Activated CD4-positive, alpha-beta T cell treated with anti-CD3 and anti-CD28 coated beads, Interleukin-2, amount 10 ng/mL, durations not matched to agents 7 days and 5 days (primary cell): ENCODE measurements around the gene RCC2. TPM values are rescaled to one million over a fixed set of nuclear protein-coding genes. Genes with fewer than 3 reads are reported as not detected.
A peak's percentile ranks its signal among the peaks of the same experiment; 100 is the strongest.
"Not testable (repeated sequence)": the region's sequence is repeated elsewhere in the genome, so short reads cannot be mapped to it uniquely, and the experiment has no call there.

ENCODE experiments used
- CTCF ChIA-PET: fragments of 350-600 bp; sonication (Branson Sonifier 250); formaldehyde crosslinking; loops from one replicate; lab custom pipeline; 2021; ENCODE audit warnings: antibody characterized with exemption; lab: Charles Lee
- POLR2A ChIA-PET: fragments of 350-600 bp; sonication (Branson Sonifier 250); formaldehyde crosslinking; loops from one replicate; lab custom pipeline; 2021; ENCODE audit warnings: antibody characterized with exemption; lab: Charles Lee
- DNase-seq: peaks from one replicate; pipeline ENCODE4 v3.0.0-alpha.2; 2020
- H3K27ac Mint-ChIP-seq: one replicate; pipeline ENCODE4 v1.8.0; 2021; ENCODE audit warnings: mild to moderate bottlenecking, moderate library complexity, mixed read lengths
- H3K27me3 Mint-ChIP-seq: one replicate; pipeline ENCODE4 v1.8.0; 2021; ENCODE audit warnings: mixed read lengths
- H3K36me3 Mint-ChIP-seq: one replicate; pipeline ENCODE4 v1.8.0; 2021; ENCODE audit warnings: low read depth, mixed read lengths
- H3K4me1 Mint-ChIP-seq: one replicate; pipeline ENCODE4 v1.8.0; 2021; ENCODE audit warnings: mixed read lengths
- H3K4me3 Mint-ChIP-seq: one replicate; pipeline ENCODE4 v1.8.0; 2021; ENCODE audit warnings: mild to moderate bottlenecking, moderate library complexity, mixed read lengths
- H3K9me3 Mint-ChIP-seq: one replicate; pipeline ENCODE4 v1.8.0; 2021; ENCODE audit warnings: mixed read lengths
- total RNA-seq, 2 experiments: library from RNA; stranded (reverse); gene quantifications; one replicate each; pipeline ENCODE4 v1.2.3, GENCODE V29; 2021

RCC2 gene
- total RNA-seq, 2 experiments from 2014 or later, result 118 to 121 TPM

GRCh38 chr1:17427696-17428660 is 11.5 kb downstream of the RCC2 start:
- POLR2A ChIA-PET, result interaction anchor here (0.5 kb wide), 1 partner anchor 36 kb away, joined by 7 read pairs; no protein-coding TSS in a partner anchor
- CTCF ChIA-PET, result no interaction called here
- H3K27ac Mint-ChIP-seq, result no peak overlapping the region
- H3K4me3 Mint-ChIP-seq, result no peak overlapping the region
- H3K27me3 Mint-ChIP-seq, result no peaks in the 10 kb centered on the region
- peaks cover 9% of the 10 kb centered on the region for H3K4me1 Mint-ChIP-seq
- peaks cover 48% of the 10 kb centered on the region for H3K36me3 Mint-ChIP-seq
- no peak for DNase-seq
- no peaks in the 10 kb centered on the region for H3K9me3 Mint-ChIP-seq

GRCh38 chr1:17425806-17426600 is 13.5 kb downstream of the RCC2 start:
- Mint-ChIP-seq H3K27ac (no peak overlapping the region), H3K4me3 (no peak overlapping the region), H3K36me3 (peaks cover 60% of the 10 kb centered on the region), H3K4me1 (peaks cover 9% of the 10 kb centered on the region), H3K27me3 (no peaks in the 10 kb centered on the region), H3K9me3 (no peaks in the 10 kb centered on the region)
- ChIA-PET CTCF (interaction anchor here (1.6 kb wide), 1 partner anchor 13 kb away, joined by 5 read pairs; the partner anchor contains the start of gene RCC2), POLR2A (no interaction called here)
- DNase-seq, result no peak

GRCh38 chr1:17423781-17424245 is 15.7 kb downstream of the RCC2 start:
- Mint-ChIP-seq H3K4me3 (no peak overlapping the region), H3K27me3 (no peaks in the 10 kb centered on the region), H3K36me3 (peaks cover 69% of the 10 kb centered on the region), H3K4me1 (peaks cover 11% of the 10 kb centered on the region), H3K9me3 (no peaks in the 10 kb centered on the region), H3K27ac (no peak overlapping the region)
- no peak for DNase-seq
- ChIA-PET POLR2A (no interaction called here), CTCF (no interaction called here)

- DNase-seq, result no peak
- ChIA-PET CTCF (no interaction called here), POLR2A (no interaction called here)
- Mint-ChIP-seq H3K27ac (no peak overlapping the region), H3K36me3 (peaks cover 78% of the 10 kb centered on the region), H3K4me1 (peaks cover 8% of the 10 kb centered on the region), H3K4me3 (no peak overlapping the region), H3K9me3 (no peaks in the 10 kb centered on the region), H3K27me3 (no peaks in the 10 kb centered on the region)
These were observed 17.0 kb downstream of the RCC2 start for GRCh38 chr1:17422461-17422860.

GRCh38 chr1:17420391-17420918 is 19.0 kb downstream of the RCC2 start:
- no peak for DNase-seq
- Mint-ChIP-seq H3K4me3 (no peak overlapping the region), H3K36me3 (peaks cover 82% of the 10 kb centered on the region), H3K27ac (no peak overlapping the region), H3K27me3 (no peaks in the 10 kb centered on the region), H3K4me1 (peaks cover 8% of the 10 kb centered on the region), H3K9me3 (no peaks in the 10 kb centered on the region)
- ChIA-PET POLR2A (no interaction called here), CTCF (no interaction called here)

- POLR2A ChIA-PET, result no interaction called here
- H3K4me3 Mint-ChIP-seq, result no peak overlapping the region
- H3K27me3 Mint-ChIP-seq, result no peaks in the 10 kb centered on the region
- no peak overlapping the region for H3K27ac Mint-ChIP-seq
- H3K4me1 Mint-ChIP-seq, result peaks cover 8% of the 10 kb centered on the region
- DNase-seq, result peak; percentile 59
- peaks cover 79% of the 10 kb centered on the region for H3K36me3 Mint-ChIP-seq
- H3K9me3 Mint-ChIP-seq, result no peaks in the 10 kb centered on the region
- CTCF ChIA-PET, result interaction anchor here (0.7 kb wide), 1 partner anchor 10 kb away, joined by 3 read pairs; no protein-coding TSS in a partner anchor
These were observed 19.7 kb downstream of the RCC2 start for GRCh38 chr1:17419626-17420328.

GRCh38 chr1:17416389-17416788 is 23.1 kb downstream of the RCC2 start:
- H3K27ac Mint-ChIP-seq, result peak overlapping the region; percentile 36
- no peak for DNase-seq
- no peaks in the 10 kb centered on the region for H3K27me3 Mint-ChIP-seq
- no peaks in the 10 kb centered on the region for H3K9me3 Mint-ChIP-seq
- H3K4me1 Mint-ChIP-seq, result peaks cover 5% of the 10 kb centered on the region
- ChIA-PET POLR2A (no interaction called here), CTCF (no interaction called here)
- H3K36me3 Mint-ChIP-seq, result peaks cover 65% of the 10 kb centered on the region
- H3K4me3 Mint-ChIP-seq, result no peak overlapping the region

GRCh38 chr1:17414022-17414421 is 25.5 kb downstream of the RCC2 start:
- no peaks in the 10 kb centered on the region for H3K4me1 Mint-ChIP-seq
- no peak overlapping the region for H3K27ac Mint-ChIP-seq
- POLR2A ChIA-PET, result no interaction called here
- H3K27me3 Mint-ChIP-seq, result no peaks in the 10 kb centered on the region
- no peaks in the 10 kb centered on the region for H3K9me3 Mint-ChIP-seq
- no peak overlapping the region for H3K4me3 Mint-ChIP-seq
- CTCF ChIA-PET, result no interaction called here
- peaks cover 65% of the 10 kb centered on the region for H3K36me3 Mint-ChIP-seq
- no peak for DNase-seq

GRCh38 chr1:17412093-17412870 is 27.2 kb downstream of the RCC2 start:
- no peak overlapping the region for H3K4me3 Mint-ChIP-seq
- no peaks in the 10 kb centered on the region for H3K4me1 Mint-ChIP-seq
- ChIA-PET CTCF (no interaction called here), POLR2A (no interaction called here)
- H3K36me3 Mint-ChIP-seq, result peaks cover 64% of the 10 kb centered on the region
- DNase-seq, result no peak
- H3K27ac Mint-ChIP-seq, result no peak overlapping the region
- H3K27me3 Mint-ChIP-seq, result no peaks in the 10 kb centered on the region
- H3K9me3 Mint-ChIP-seq, result no peaks in the 10 kb centered on the region

GRCh38 chr1:17409391-17409811 is 30.1 kb downstream of the RCC2 start:
- H3K4me1 Mint-ChIP-seq, result no peaks in the 10 kb centered on the region
- H3K9me3 Mint-ChIP-seq, result no peaks in the 10 kb centered on the region
- H3K4me3 Mint-ChIP-seq, result no peak overlapping the region
- no peaks in the 10 kb centered on the region for H3K27me3 Mint-ChIP-seq
- H3K27ac Mint-ChIP-seq, result no peak overlapping the region
- DNase-seq, result no peak
- ChIA-PET CTCF (no interaction called here), POLR2A (no interaction called here)
- peaks cover 48% of the 10 kb centered on the region for H3K36me3 Mint-ChIP-seq

GRCh38 chr1:17407786-17408514 is 31.5 kb downstream of the RCC2 start:
- CTCF ChIA-PET, result interaction anchor here (0.6 kb wide), 1 partner anchor 59 kb away, joined by 3 read pairs; no protein-coding TSS in a partner anchor
- H3K9me3 Mint-ChIP-seq, H3K4me3 Mint-ChIP-seq, H3K27ac Mint-ChIP-seq, DNase-seq, POLR2A ChIA-PET, H3K27me3 Mint-ChIP-seq, H3K4me1 Mint-ChIP-seq: not testable (repeated sequence)
- H3K36me3 Mint-ChIP-seq, result peaks cover 44% of the 10 kb centered on the region
